HG03196 (cell line): ENCODE results near the gene POU2AF1.

Experiments used
- ATAC-seq: cut with Tn5 transposase; IDR thresholded peaks from one replicate; pipeline ENCODE4 v1.9.1; 2021; ENCODE audit not compliant: unreplicated experiment

The POU2AF1 gene

GRCh38 chr11:111387363-111387762, 8.3 kb upstream of the POU2AF1 start:
- no peak for ATAC-seq

GRCh38 chr11:111386611-111387150, 7.6 kb upstream of the POU2AF1 start:
- ATAC-seq = no peak

- no peak for ATAC-seq
These were observed 5.4 kb upstream of the POU2AF1 start for GRCh38 chr11:111384494-111384893.

GRCh38 chr11:111382451-111382850, 3.4 kb upstream of the POU2AF1 start:
- no peak for ATAC-seq

- ATAC-seq = peak; percentile 31
These were observed 594 bp upstream of the POU2AF1 start for GRCh38 chr11:111379602-111380136.

- peak; percentile 21 for ATAC-seq
These were observed 752 bp downstream of the POU2AF1 start for GRCh38 chr11:111378185-111378860.

GRCh38 chr11:111376181-111376871, 2.7 kb downstream of the POU2AF1 start:
- peak; percentile 25 for ATAC-seq

- no peak for ATAC-seq
These were observed 5.5 kb downstream of the POU2AF1 start for GRCh38 chr11:111373590-111373989.

GRCh38 chr11:111372538-111372937, 6.5 kb downstream of the POU2AF1 start:
- ATAC-seq = no peak

- peak; percentile 32 for ATAC-seq
These were observed 8.0 kb downstream of the POU2AF1 start for GRCh38 chr11:111370902-111371578.

GRCh38 chr11:111370270-111370901, 8.7 kb downstream of the POU2AF1 start:
- no peak for ATAC-seq

- no peak for ATAC-seq
These were observed 10.9 kb downstream of the POU2AF1 start for GRCh38 chr11:111368285-111368560.

- peak; percentile 37 for ATAC-seq
These were observed 11.4 kb downstream of the POU2AF1 start for GRCh38 chr11:111367411-111368284.

- no peak for ATAC-seq
These were observed 12.3 kb downstream of the POU2AF1 start for GRCh38 chr11:111366560-111367410.

GRCh38 chr11:111365722-111366559, 13.1 kb downstream of the POU2AF1 start:
- ATAC-seq = no peak

- ATAC-seq = no peak
These were observed 14.6 kb downstream of the POU2AF1 start for GRCh38 chr11:111364503-111364902.

GRCh38 chr11:111363985-111364384, 15.1 kb downstream of the POU2AF1 start:
- no peak for ATAC-seq

- ATAC-seq = no peak
These were observed 16.1 kb downstream of the POU2AF1 start for GRCh38 chr11:111362887-111363411.
